Breast epithelium (tissue), 4 donors: ENCODE measurements around the gene ADD1. TPM values are rescaled to one million over a fixed set of nuclear protein-coding genes. Genes with fewer than 3 reads are reported as not detected.

Experiments
- DNase-seq, 2 donors: peaks; one replicate each; pipeline ENCODE4 v3.0.0-alpha.2; 2019; ENCODE audit warnings: low spot score in 2 of 2
- H3K27ac ChIP-seq, 2 donors: fragments of 200-600 bp; sonication (generic) in 1 of 2; one replicate each; pipeline ENCODE4 v1.5.1; 2016 to 2019; ENCODE audit warnings: mild to moderate bottlenecking in 1 of 2
- H3K27me3 ChIP-seq, 2 donors: fragments of 200-600 bp; sonication (generic) in 1 of 2; one replicate each; pipeline versions ENCODE4 v1.5.1 to v1.6.0; 2017 to 2019; ENCODE audit warnings: control low read depth in 1 of 2, mild to moderate bottlenecking in 1 of 2
- H3K36me3 ChIP-seq: fragments of 200-600 bp; one replicate; pipeline ENCODE4 v1.5.1; 2019
- H3K4me1 ChIP-seq, 2 donors: fragments of 200-600 bp; sonication (generic); one replicate each; pipeline ENCODE4 v1.5.1; 2016 to 2019; ENCODE audit warnings: control low read depth in 1 of 2
- H3K4me3 ChIP-seq, 3 donors: fragments of 200-600 bp; sonication (generic); 1 replicate in 2 of 3; 2 replicates in 1 of 3; pipeline ENCODE4 v1.5.1; 2016 to 2019; ENCODE audit warnings: mild to moderate bottlenecking in 3 of 3, moderate library complexity in 2 of 3
- H3K9me3 ChIP-seq, 2 donors: fragments of 200-600 bp; sonication (generic) in 1 of 2; one replicate each; pipeline ENCODE4 v1.5.1; 2016 to 2019; ENCODE audit warnings: control low read depth in 1 of 2
- POLR2A ChIP-seq: fragments of 450-650 bp; IDR thresholded peaks from one replicate; pipeline ENCODE4 v1.6.1; 2016; ENCODE audit warnings: antibody characterized with exemption, mild to moderate bottlenecking, moderate library complexity
- POLR2AphosphoS5 ChIP-seq, 3 donors: sonication (generic); formaldehyde crosslinking; IDR thresholded peaks; one replicate each; pipeline ENCODE4 v1.6.1; 2017; ENCODE audit warnings: antibody characterized with exemption in 3 of 3
- intact Hi-C: fragments of 100-400 bp; cut with DNase I; formaldehyde crosslinking; loops from one replicate; pipeline ENCODE4 v1.15.1; 2023; ENCODE audit warnings: low total_unique reads
- total RNA-seq, 3 donors: library from RNA; depleted of rRNA; stranded (reverse); fragments of >200 nt; gene quantifications; one replicate each; pipeline ENCODE4 v1.1.0, GENCODE V29; 2016
- TF ChIP-seq, protein P1 (sequence below), 3 donors: fragments of 450-650 bp; IDR thresholded peaks; one replicate each; pipeline ENCODE4 v1.5.1; 2016 to 2017; ENCODE audit warnings: antibody characterized with exemption in 3 of 3, mild to moderate bottlenecking in 3 of 3, moderate library complexity in 3 of 3

ADD1 gene
- total RNA-seq, 3 donors from 2014 or later: 161 to 193 (median 181) TPM

DNA sequence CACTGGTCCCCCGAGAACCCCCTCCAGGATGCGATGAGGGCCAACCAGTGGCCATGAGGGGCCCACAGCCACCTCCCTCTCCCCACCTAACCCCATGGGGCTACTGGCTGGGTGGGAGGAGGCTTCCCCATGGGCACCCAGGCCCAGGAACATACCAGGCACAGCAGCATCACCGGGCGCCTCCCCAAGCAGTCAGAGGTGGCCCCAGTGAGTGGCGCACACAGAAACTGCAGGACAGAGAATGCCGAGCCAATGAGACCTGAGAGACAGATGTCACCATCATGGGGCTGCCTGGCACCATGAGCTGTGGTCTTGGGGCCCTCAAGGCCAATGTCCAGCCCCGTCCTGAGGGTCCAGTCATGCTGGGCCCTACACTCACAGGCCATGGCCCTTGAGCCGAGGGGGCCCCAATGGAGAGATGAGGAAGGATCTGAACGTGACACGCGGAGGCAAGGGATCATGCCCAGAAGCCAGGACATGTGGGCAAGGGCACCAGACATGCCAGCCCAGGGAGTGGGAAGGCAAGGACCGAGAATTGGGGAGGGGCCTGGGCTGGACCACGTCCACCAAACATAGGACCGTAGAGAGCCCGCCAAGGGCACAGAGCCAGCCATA is 89.4 kb downstream of the ADD1 start:
- peaks cover 17 to 43% of the 10 kb centered on the region in 2 donors for H3K4me1 ChIP-seq
- H3K4me3 ChIP-seq: peak overlapping the region in 2 of 3 donors; percentile 81 to 97
- TF ChIP-seq, protein P1, sequence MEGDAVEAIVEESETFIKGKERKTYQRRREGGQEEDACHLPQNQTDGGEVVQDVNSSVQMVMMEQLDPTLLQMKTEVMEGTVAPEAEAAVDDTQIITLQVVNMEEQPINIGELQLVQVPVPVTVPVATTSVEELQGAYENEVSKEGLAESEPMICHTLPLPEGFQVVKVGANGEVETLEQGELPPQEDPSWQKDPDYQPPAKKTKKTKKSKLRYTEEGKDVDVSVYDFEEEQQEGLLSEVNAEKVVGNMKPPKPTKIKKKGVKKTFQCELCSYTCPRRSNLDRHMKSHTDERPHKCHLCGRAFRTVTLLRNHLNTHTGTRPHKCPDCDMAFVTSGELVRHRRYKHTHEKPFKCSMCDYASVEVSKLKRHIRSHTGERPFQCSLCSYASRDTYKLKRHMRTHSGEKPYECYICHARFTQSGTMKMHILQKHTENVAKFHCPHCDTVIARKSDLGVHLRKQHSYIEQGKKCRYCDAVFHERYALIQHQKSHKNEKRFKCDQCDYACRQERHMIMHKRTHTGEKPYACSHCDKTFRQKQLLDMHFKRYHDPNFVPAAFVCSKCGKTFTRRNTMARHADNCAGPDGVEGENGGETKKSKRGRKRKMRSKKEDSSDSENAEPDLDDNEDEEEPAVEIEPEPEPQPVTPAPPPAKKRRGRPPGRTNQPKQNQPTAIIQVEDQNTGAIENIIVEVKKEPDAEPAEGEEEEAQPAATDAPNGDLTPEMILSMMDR (IDR thresholded peaks at IDR 0.05): no peak
- TF ChIP-seq POLR2AphosphoS5 (IDR thresholded peaks at IDR 0.05): no peak
- TF ChIP-seq POLR2A: no peak
- H3K27ac ChIP-seq: peak overlapping the region; percentile 93 to 95
- H3K27me3 ChIP-seq: no peaks in the 10 kb centered on the region
- intact Hi-C loops: no loop called here
- DNase-seq: peak in 1 of 2 donors; percentile 53
- H3K36me3 ChIP-seq: no peaks in the 10 kb centered on the region
- no peaks in the 10 kb centered on the region for H3K9me3 ChIP-seq

DNA sequence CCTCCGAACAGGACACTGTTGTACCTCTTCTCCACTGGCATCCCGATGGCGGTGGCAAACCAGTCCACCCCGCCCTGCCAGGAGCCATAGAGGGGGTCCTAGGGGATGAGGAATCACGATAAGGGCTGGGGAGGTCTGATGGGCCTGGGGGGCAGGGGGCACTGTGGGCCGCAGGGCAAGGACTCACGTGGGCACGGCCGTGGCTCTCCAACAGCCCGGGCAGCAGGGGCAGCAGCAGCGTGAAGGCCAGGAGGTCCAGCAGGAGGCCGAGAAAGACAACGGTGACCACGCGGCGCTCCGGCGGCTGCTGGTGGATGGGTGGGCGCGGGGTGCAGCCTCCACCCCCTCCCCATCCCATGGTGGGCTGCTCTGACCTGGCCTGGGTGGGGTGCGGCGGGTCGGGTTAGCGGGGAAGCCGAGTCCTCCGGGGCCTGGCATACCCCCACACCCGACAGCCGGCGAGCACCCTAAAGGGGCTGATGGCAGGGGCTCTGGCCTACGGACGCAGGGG is 90.0 kb downstream of the ADD1 start:
- peak overlapping the region; percentile 93 to 95 for H3K27ac ChIP-seq
- intact Hi-C loops: no loop called here
- no peaks in the 10 kb centered on the region for H3K9me3 ChIP-seq
- DNase-seq: peak in 1 of 2 donors; percentile 52
- no peaks in the 10 kb centered on the region for H3K27me3 ChIP-seq
- peaks cover 17 to 43% of the 10 kb centered on the region in 2 donors for H3K4me1 ChIP-seq
- peak overlapping the region; percentile 81 to 97 (median 94) for H3K4me3 ChIP-seq
- no peak for TF ChIP-seq POLR2A
- no peak for TF ChIP-seq POLR2AphosphoS5 (IDR thresholded peaks at IDR 0.05)
- TF ChIP-seq, protein P1 (IDR thresholded peaks at IDR 0.05): no peak
- no peaks in the 10 kb centered on the region for H3K36me3 ChIP-seq

DNA sequence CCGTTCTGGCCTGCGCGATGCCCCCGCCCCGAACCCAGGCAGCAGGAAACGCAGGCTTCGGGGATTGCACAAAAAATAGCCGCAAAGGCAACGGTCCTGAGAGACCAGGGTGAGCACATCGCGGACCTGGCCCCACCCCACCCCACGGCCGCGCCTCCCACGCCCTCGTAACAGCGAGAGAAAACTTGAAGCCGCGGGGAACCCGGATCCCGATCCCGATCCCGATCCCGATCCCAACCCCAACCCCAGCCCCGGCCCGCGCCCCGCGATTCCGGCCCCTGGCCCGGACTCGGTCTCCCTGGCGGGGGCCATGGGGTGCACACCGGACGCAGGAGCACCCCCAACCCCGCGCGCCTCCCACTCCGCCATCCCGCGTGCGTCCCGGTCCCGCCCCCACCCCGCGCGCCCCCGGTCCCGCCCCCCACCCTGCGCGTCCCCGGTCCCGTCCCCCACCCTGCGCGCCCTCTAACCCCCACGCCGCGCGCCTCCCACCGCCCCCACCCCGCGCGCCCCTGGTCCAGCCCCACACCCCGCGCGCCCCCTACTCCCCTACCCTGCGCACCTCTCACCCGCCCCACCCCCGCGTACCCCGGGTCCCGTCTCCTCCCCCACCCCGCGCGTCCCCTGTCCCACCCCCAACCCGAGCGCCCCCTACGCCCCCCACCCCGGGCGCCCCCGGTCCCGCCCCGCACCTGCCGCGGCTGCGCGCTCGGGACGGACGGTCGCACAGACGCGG is 90.6 kb downstream of the ADD1 start:
- Histone ChIP-seq H3K4me3 (peak overlapping the region; percentile 81 to 97 (median 94)), H3K36me3 (no peaks in the 10 kb centered on the region), H3K9me3 (no peaks in the 10 kb centered on the region), H3K27me3 (no peaks in the 10 kb centered on the region), H3K4me1 (peaks cover 17 to 43% of the 10 kb centered on the region in 2 donors), H3K27ac (peak overlapping the region; percentile 93 to 95)
- TF ChIP-seq POLR2A (no peak), POLR2AphosphoS5 (IDR thresholded peaks at IDR 0.05) (peak in 1 of 3 donors; percentile 52)
- intact Hi-C loops: no loop called here
- peak; percentile 51 to 75 for DNase-seq

DNA sequence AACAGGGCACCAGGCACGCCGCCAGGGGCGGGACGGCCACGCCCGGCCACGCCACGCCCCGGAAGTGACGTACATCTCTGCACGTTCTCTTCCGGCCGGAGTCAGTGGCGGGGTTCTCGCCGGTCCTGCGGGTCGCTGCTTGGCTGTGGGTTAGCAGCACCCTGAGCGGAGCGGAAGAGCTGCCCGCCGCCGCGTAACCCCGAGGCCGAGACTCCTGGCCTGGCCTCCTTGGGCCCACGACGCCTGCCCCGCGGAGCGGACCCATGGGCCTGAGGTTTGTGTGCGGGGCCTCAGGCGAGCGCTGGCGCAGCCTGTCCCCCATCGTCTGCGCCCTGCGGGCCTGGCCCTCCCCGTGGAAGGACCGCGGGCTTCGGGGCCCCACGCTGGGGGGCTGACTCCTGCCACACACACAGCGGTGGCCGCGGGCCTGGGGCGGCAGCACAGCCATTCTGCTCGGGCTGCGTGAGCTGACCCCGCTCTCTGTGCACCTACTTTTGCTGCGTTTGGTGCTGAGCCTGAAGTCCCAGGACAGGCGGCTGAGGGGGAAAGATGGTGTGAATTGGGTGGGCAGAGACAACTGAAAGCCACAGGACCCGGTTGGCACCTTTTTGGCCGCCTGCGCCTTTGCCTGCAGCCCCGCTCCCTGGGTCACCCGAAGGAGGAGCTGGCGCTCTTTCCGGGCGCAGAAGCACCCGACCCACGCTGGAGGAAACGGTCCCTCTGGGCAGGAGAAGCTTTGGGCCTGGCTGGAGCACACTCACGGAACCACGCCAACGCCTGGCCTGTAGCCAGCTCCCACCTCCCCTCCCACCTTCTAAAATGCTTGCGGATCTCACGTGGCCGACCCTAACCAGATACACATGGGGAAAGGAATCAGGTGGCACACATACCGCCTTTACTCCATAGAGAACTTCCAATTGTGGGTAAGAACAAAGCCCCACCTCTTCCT is 91.4 kb downstream of the ADD1 start:
- H3K27ac ChIP-seq: peak overlapping the region; percentile 93 to 95
- TF ChIP-seq, protein P1 (IDR thresholded peaks at IDR 0.05): peak in 1 of 3 donors; percentile 11
- TF ChIP-seq POLR2A: peak; percentile 54
- TF ChIP-seq POLR2AphosphoS5 (IDR thresholded peaks at IDR 0.05): peak; percentile 91 to 96 (median 93)
- no peaks in the 10 kb centered on the region for H3K27me3 ChIP-seq
- intact Hi-C loops: no loop called here
- peak overlapping the region; percentile 81 to 97 (median 94) for H3K4me3 ChIP-seq
- H3K9me3 ChIP-seq: no peaks in the 10 kb centered on the region
- peaks cover 17 to 43% of the 10 kb centered on the region in 2 donors for H3K4me1 ChIP-seq
- H3K36me3 ChIP-seq: no peaks in the 10 kb centered on the region
- peak; percentile 89 to 94 for DNase-seq
